ENCODE measurements around the gene TEC. TPM values are rescaled to one million over a fixed set of nuclear protein-coding genes. Genes with fewer than 3 reads are reported as not detected.

Gene TEC
- polyA plus RNA-seq, 1 donor (not counting 4 experiments of a cell fraction or from before 2014, with no cell fraction given), result 0.39 TPM

DNA sequence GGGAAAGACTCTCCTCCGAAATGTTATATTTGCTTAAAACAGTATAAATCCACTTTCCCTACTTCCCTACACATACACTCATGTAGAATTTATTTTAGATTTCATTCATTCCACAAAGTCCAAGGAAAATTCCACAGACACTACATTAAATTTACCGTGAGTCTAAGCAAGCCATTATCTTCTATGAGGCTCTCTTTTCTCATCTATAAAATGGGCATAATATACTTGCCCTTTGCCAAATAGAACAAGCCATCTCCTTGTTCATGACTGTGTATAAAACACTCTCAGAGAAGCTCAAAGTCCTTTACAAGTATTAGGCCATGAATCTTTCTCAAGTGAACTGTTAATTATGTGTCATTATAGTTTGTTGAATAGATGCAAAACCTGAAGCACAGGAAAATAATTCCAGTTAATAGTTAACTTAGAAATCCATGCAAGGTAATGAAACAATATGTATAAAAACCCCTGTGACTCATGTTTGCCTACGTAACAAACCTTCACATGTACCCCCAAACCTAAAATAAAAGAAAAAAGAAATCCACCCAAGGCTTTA lies 10.7 kb downstream of the TEC start:
- no peak overlapping the region for H3K4me3 ChIP-seq (ENCODE audit: control insufficient read depth in 2 of 3, extremely low read depth in 1 of 3, insufficient read depth in 2 of 3, low read depth in 1 of 3, low read length in 3 of 3)
- no peaks in the 10 kb centered on the region for H3K36me3 ChIP-seq (ENCODE audit: control insufficient read depth in 2 of 2, extremely low read depth in 1 of 2, insufficient read depth in 2 of 2, low read length in 2 of 2)
- H2AFZ ChIP-seq (ENCODE audit: control insufficient read depth, low read length), result no peak overlapping the region
- no peak overlapping the region for H3K9ac ChIP-seq (ENCODE audit: control insufficient read depth, extremely low read depth, insufficient read depth, low read length)
- TF ChIP-seq, protein P1, sequence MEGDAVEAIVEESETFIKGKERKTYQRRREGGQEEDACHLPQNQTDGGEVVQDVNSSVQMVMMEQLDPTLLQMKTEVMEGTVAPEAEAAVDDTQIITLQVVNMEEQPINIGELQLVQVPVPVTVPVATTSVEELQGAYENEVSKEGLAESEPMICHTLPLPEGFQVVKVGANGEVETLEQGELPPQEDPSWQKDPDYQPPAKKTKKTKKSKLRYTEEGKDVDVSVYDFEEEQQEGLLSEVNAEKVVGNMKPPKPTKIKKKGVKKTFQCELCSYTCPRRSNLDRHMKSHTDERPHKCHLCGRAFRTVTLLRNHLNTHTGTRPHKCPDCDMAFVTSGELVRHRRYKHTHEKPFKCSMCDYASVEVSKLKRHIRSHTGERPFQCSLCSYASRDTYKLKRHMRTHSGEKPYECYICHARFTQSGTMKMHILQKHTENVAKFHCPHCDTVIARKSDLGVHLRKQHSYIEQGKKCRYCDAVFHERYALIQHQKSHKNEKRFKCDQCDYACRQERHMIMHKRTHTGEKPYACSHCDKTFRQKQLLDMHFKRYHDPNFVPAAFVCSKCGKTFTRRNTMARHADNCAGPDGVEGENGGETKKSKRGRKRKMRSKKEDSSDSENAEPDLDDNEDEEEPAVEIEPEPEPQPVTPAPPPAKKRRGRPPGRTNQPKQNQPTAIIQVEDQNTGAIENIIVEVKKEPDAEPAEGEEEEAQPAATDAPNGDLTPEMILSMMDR (optimal IDR thresholded peaks at IDR 0.05 in 1 of 3, IDR thresholded peaks at IDR 0.05 in 1 of 3, conservative IDR thresholded peaks at IDR 0.05 in 1 of 3; ENCODE audit: extremely low read depth in 1 of 3, insufficient read depth in 2 of 3, low read length in 3 of 3), result no peak
- TF ChIP-seq EZH2 (IDR thresholded peaks at IDR 0.05; ENCODE audit: low read length), result no peak
- H3K9me3 ChIP-seq (ENCODE audit: control insufficient read depth, low read depth, low read length), result no peaks in the 10 kb centered on the region
- no peak overlapping the region for H3K4me2 ChIP-seq (ENCODE audit: control insufficient read depth, extremely low read depth, insufficient read depth, low read depth, low read length)
- DNase-seq (ENCODE audit: low read depth, low spot score) (no peak), FAIRE-seq (no peak)
- H3K79me2 ChIP-seq (ENCODE audit: control insufficient read depth, insufficient read depth, low read length), result no peaks in the 10 kb centered on the region
- no peaks in the 10 kb centered on the region for H4K20me1 ChIP-seq (ENCODE audit: control insufficient read depth, extremely low read depth, insufficient read depth, low read length)
- no peaks in the 10 kb centered on the region for H3K27me3 ChIP-seq (ENCODE audit: control insufficient read depth, extremely low read depth, insufficient read depth, low read length)
- no peaks in the 10 kb centered on the region for H3K9me1 ChIP-seq (ENCODE audit: control insufficient read depth, extremely low read depth, insufficient read depth, low read length)
- dilution Hi-C loops (cut with MboI; ENCODE audit: extremely low pct_ligation_motif_present, low sequenced_read_pairs), result no loop called here
- no peaks in the 10 kb centered on the region for H3K4me1 ChIP-seq (ENCODE audit: control insufficient read depth, extremely low read depth, insufficient read depth, low read length)
- H3K27ac ChIP-seq (ENCODE audit: control insufficient read depth, insufficient read depth, low read length), result no peak overlapping the region

DNA sequence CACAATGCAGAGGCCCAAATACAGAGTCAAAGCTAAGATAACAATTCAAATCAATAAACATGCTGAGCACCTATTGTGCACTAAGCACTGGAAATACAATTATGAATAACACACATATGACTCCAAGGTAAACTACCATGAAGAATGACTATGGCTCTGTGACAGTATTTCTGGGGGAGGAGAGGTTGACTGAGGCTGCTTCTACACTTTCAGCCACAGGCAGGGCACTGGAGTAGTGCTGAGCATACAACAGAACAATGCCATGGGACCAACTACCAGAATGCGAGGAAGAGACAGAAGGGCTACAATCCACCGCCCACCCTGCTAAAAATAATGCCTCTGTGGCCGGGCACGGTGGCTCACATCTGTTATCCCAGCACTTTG lies 13.7 kb downstream of the TEC start:
- Histone ChIP-seq H3K9ac (ENCODE audit: control insufficient read depth, extremely low read depth, insufficient read depth, low read length) (no peak overlapping the region), H3K4me1 (ENCODE audit: control insufficient read depth, extremely low read depth, insufficient read depth, low read length) (no peaks in the 10 kb centered on the region), H3K36me3 (ENCODE audit: control insufficient read depth in 2 of 2, extremely low read depth in 1 of 2, insufficient read depth in 2 of 2, low read length in 2 of 2) (no peaks in the 10 kb centered on the region), H4K20me1 (ENCODE audit: control insufficient read depth, extremely low read depth, insufficient read depth, low read length) (no peaks in the 10 kb centered on the region), H3K4me3 (ENCODE audit: control insufficient read depth in 2 of 3, extremely low read depth in 1 of 3, insufficient read depth in 2 of 3, low read depth in 1 of 3, low read length in 3 of 3) (no peak overlapping the region), H2AFZ (ENCODE audit: control insufficient read depth, low read length) (no peak overlapping the region), H3K27ac (ENCODE audit: control insufficient read depth, insufficient read depth, low read length) (no peak overlapping the region), H3K27me3 (ENCODE audit: control insufficient read depth, extremely low read depth, insufficient read depth, low read length) (no peaks in the 10 kb centered on the region), H3K9me1 (ENCODE audit: control insufficient read depth, extremely low read depth, insufficient read depth, low read length) (no peaks in the 10 kb centered on the region), H3K9me3 (ENCODE audit: control insufficient read depth, low read depth, low read length) (no peaks in the 10 kb centered on the region), H3K4me2 (ENCODE audit: control insufficient read depth, extremely low read depth, insufficient read depth, low read depth, low read length) (no peak overlapping the region), H3K79me2 (ENCODE audit: control insufficient read depth, insufficient read depth, low read length) (no peaks in the 10 kb centered on the region)
- dilution Hi-C loops (cut with MboI; ENCODE audit: extremely low pct_ligation_motif_present, low sequenced_read_pairs), result no loop called here
- no peak for TF ChIP-seq EZH2 (IDR thresholded peaks at IDR 0.05; ENCODE audit: low read length)
- TF ChIP-seq, protein P1 (optimal IDR thresholded peaks at IDR 0.05 in 1 of 3, IDR thresholded peaks at IDR 0.05 in 1 of 3, conservative IDR thresholded peaks at IDR 0.05 in 1 of 3; ENCODE audit: extremely low read depth in 1 of 3, insufficient read depth in 2 of 3, low read length in 3 of 3), result no peak
- FAIRE-seq, result no peak
- no peak for DNase-seq (ENCODE audit: low read depth, low spot score)

Data from keratinocyte (primary cell).